GM12878 (cell line): ENCODE measurements around the gene SLX4IP. TPM values are rescaled to one million over a fixed set of nuclear protein-coding genes. Genes with fewer than 3 reads are reported as not detected.

Experiments
- BHLHE40 ChIP-seq, 2 experiments: fragments of 450-650 bp in 1 of 2; IDR thresholded peaks; 2 replicates each; pipeline ENCODE4 v1.6.1; 2011 to 2017; ENCODE audit warnings: low read depth in 2 of 2, borderline replicate concordance in 1 of 2, improper control_type of control experiment in 1 of 2, low read length in 1 of 2, mild to moderate bottlenecking in 1 of 2
- EGR1 ChIP-seq, 2 experiments: IDR thresholded peaks; 1 replicate in 1 of 2; 2 replicates in 1 of 2; pipeline ENCODE4 v1.6.1; 2011 to 2012; ENCODE audit warnings: low read depth in 2 of 2, low read length in 2 of 2, borderline replicate concordance in 1 of 2, mild to moderate bottlenecking in 1 of 2, moderate library complexity in 1 of 2
- IKZF2 ChIP-seq, 2 experiments: fragments of 450-650 bp; IDR thresholded peaks; 2 replicates each; pipeline ENCODE4 v1.6.1; 2017; ENCODE audit warnings: mild to moderate bottlenecking in 2 of 2, moderate library complexity in 2 of 2
- NKRF ChIP-seq: fragments of 450-650 bp; conservative IDR thresholded peaks from 2 replicates; pipeline ENCODE4 v1.6.1; 2017; ENCODE audit warnings: mild to moderate bottlenecking, moderate library complexity
- PAX5 ChIP-seq: IDR thresholded peaks from 2 replicates; pipeline ENCODE4 v1.6.1; 2011; ENCODE audit warnings: low read depth, low read length, borderline replicate concordance
- SIN3A ChIP-seq: IDR thresholded peaks from 2 replicates; pipeline ENCODE4 v1.6.1; 2012; ENCODE audit warnings: low read depth, low read length, improper control_type of control experiment
- ZBTB33 ChIP-seq: fragments of 450-650 bp; IDR thresholded peaks from 2 replicates; pipeline ENCODE4 v1.6.1; 2017; ENCODE audit warnings: mild to moderate bottlenecking
- ZBTB40 ChIP-seq: fragments of 450-650 bp; IDR thresholded peaks from 2 replicates; pipeline ENCODE4 v1.6.1; 2016; ENCODE audit warnings: mild to moderate bottlenecking, moderate library complexity, borderline replicate concordance
- ZNF207 ChIP-seq: fragments of 450-650 bp; IDR thresholded peaks from 2 replicates; pipeline ENCODE4 v1.6.1; 2014; ENCODE audit warnings: antibody characterized with exemption, mild to moderate bottlenecking, borderline replicate concordance
- ZNF592 ChIP-seq: fragments of 450-650 bp; IDR thresholded peaks from 2 replicates; pipeline ENCODE4 v1.6.1; 2017; ENCODE audit warnings: mild to moderate bottlenecking, moderate library complexity
- polyA plus RNA-seq, 11 experiments: library from polyadenylated mRNA; depleted of rRNA in 4 of 11; unstranded in 6 of 11; stranded (reverse) in 5 of 11; fragments of >200 nt; fragmentation: Nextera tagmentation in 4 of 11; fragmentation: Illumina TruSeq in 1 of 11; extraction: Ambion mirVana in 4 of 11; extraction: Trizol in 1 of 11; gene quantifications; 1 replicate in 1 of 11; 2 replicates in 10 of 11; pipeline versions ENCODE4 v1.2.1 to v1.2.3, GENCODE V29; 2011 to 2016; ENCODE audit warnings: inconsistent platforms in 2 of 11, missing spikeins in 2 of 11, low read depth in 1 of 11
- total RNA-seq, 4 experiments: library from RNA; depleted of rRNA in 3 of 4; stranded (reverse); fragments of >200 nt in 3 of 4; fragmentation: Illumina TruSeq in 1 of 4; extraction: Trizol in 1 of 4; gene quantifications; 2 replicates each; pipeline versions ENCODE4 v1.2.1 to v1.2.3, GENCODE V29; 2013 to 2021

The SLX4IP gene
- total and polyA plus RNA-seq, 10 of the 15 experiments (the other 5 are each of a cell fraction or from before 2014, with no cell fraction given), result 2.2 to 11.0 (median 6.3) TPM

- TF ChIP-seq BHLHE40 (IDR thresholded peaks at IDR 0.05; ENCODE audit: borderline replicate concordance in 1 of 2, low read depth in 2 of 2, low read length in 1 of 2) (peak; percentile 49 to 82; a peak in 3 of 4 replicates), ZNF207 (0 out of 2 replicates have a peak, but pooled peaks have one; percentile 40), IKZF2 (IDR thresholded peaks at IDR 0.05) (peak; percentile 10 to 41; a peak in 1 of 4 replicates), PAX5 (peak; percentile 16; the same call in 1 of the 2 replicates), ZNF592 (no peak), NKRF (peak; percentile 65; the same call in 1 of the 2 replicates), EGR1 (IDR thresholded peaks at IDR 0.05; ENCODE audit: borderline replicate concordance in 1 of 2, low read depth in 2 of 2, low read length in 2 of 2) (0 out of 3 replicates have a peak, but pooled peaks of 1 of the 2 experiments have one; percentile 2), ZBTB40 (no peak), ZBTB33 (no peak), SIN3A (peak; percentile 42)
Measured at GRCh38 chr20:10671221-10671918, 236.3 kb downstream of the SLX4IP start (continued).
